Chondrocyte (in vitro differentiated cells): ENCODE results near the gene DMD. TPM values are rescaled to one million over a fixed set of nuclear protein-coding genes. Genes with fewer than 3 reads are reported as not detected.

ENCODE experiments used
- DNase-seq: peaks from one replicate; pipeline ENCODE4 v3.0.0; 2021; ENCODE audit warnings: mixed read lengths, low spot score
- H3K27ac Mint-ChIP-seq: one replicate; pipeline ENCODE4 v1.8.0; 2021; ENCODE audit warnings: mild to moderate bottlenecking, moderate library complexity, mixed read lengths; ENCODE audit not compliant: unreplicated experiment
- H3K27me3 Mint-ChIP-seq: 2 replicates; pipeline ENCODE4 v1.8.0; 2021; ENCODE audit warnings: low read depth, mixed read lengths
- H3K36me3 Mint-ChIP-seq: 2 replicates; pipeline ENCODE4 v1.8.0; 2021; ENCODE audit warnings: low read depth, mixed read lengths
- H3K4me1 Mint-ChIP-seq: 2 replicates; pipeline ENCODE4 v1.8.0; 2021; ENCODE audit warnings: low read depth, mild to moderate bottlenecking, mixed read lengths
- H3K4me3 Mint-ChIP-seq: one replicate; pipeline ENCODE4 v1.8.0; 2021; ENCODE audit warnings: mild to moderate bottlenecking, moderate library complexity, mixed read lengths; ENCODE audit not compliant: unreplicated experiment
- H3K9me3 Mint-ChIP-seq: 2 replicates; pipeline ENCODE4 v1.8.0; 2021; ENCODE audit warnings: low read depth, mixed read lengths
- total RNA-seq: library from RNA; stranded (reverse); gene quantifications from 3 replicates; pipeline ENCODE4 v1.2.1, GENCODE V29; 2021
- TF ChIP-seq, protein P1 (sequence below): fragments of 200-600 bp; sonication (generic); IDR thresholded peaks from 2 replicates; pipeline ENCODE4 v1.5.0; 2021; ENCODE audit warnings: antibody characterized with exemption, mild to moderate bottlenecking, moderate library complexity

DMD gene
- total RNA-seq, 1 donor from 2014 or later = 201 TPM

GRCh38 chrX:32572644-32573043, 638.7 kb downstream of the DMD start:
- peaks cover 3% of the 10 kb centered on the region for H3K36me3 Mint-ChIP-seq
- DNase-seq = no peak

GRCh38 chrX:32571579-32571978, 639.8 kb downstream of the DMD start:
- Mint-ChIP-seq H3K27me3 (no peaks in the 10 kb centered on the region), H3K27ac (no peak overlapping the region), H3K4me1 (peaks cover 3% of the 10 kb centered on the region), H3K36me3 (peaks cover 3% of the 10 kb centered on the region), H3K9me3 (peaks cover 8% of the 10 kb centered on the region), H3K4me3 (no peak overlapping the region)
- TF ChIP-seq, protein P1, sequence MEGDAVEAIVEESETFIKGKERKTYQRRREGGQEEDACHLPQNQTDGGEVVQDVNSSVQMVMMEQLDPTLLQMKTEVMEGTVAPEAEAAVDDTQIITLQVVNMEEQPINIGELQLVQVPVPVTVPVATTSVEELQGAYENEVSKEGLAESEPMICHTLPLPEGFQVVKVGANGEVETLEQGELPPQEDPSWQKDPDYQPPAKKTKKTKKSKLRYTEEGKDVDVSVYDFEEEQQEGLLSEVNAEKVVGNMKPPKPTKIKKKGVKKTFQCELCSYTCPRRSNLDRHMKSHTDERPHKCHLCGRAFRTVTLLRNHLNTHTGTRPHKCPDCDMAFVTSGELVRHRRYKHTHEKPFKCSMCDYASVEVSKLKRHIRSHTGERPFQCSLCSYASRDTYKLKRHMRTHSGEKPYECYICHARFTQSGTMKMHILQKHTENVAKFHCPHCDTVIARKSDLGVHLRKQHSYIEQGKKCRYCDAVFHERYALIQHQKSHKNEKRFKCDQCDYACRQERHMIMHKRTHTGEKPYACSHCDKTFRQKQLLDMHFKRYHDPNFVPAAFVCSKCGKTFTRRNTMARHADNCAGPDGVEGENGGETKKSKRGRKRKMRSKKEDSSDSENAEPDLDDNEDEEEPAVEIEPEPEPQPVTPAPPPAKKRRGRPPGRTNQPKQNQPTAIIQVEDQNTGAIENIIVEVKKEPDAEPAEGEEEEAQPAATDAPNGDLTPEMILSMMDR = no peak
- no peak for DNase-seq

More at GRCh38 chrX:32572644-32573043, 638.7 kb downstream of the DMD start:
- TF ChIP-seq, protein P1 = no peak
- H3K27ac Mint-ChIP-seq = no peak overlapping the region
- no peak overlapping the region for H3K4me3 Mint-ChIP-seq
- no peaks in the 10 kb centered on the region for H3K27me3 Mint-ChIP-seq
- peaks cover 8% of the 10 kb centered on the region for H3K9me3 Mint-ChIP-seq
- H3K4me1 Mint-ChIP-seq = peaks cover 3% of the 10 kb centered on the region

DNA sequence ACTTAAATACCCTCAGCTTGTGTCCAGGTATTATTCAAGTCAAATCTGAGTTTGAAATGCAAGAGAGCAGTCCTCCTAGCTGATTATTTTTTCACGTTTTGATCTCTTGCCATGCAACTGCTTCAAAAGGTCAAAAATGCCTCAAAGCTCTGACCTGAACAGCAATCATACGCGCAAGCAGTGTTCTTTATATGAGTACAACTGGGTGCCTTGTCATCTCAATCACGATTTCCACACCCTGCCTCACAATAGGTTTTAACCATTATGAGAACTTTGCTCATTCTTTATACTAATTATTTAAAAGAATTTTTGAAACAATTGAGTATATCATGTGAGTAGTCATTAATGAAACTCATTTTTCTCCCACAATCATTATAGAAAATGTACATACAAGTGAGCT, 649.1 kb downstream of the DMD start:
- H3K27ac Mint-ChIP-seq = no peak overlapping the region
- peaks cover 3% of the 10 kb centered on the region for H3K9me3 Mint-ChIP-seq
- H3K36me3 Mint-ChIP-seq = peaks cover 7% of the 10 kb centered on the region
- no peak overlapping the region for H3K4me3 Mint-ChIP-seq
- no peak for DNase-seq
- no peaks in the 10 kb centered on the region for H3K27me3 Mint-ChIP-seq
- TF ChIP-seq, protein P1 = no peak
- no peaks in the 10 kb centered on the region for H3K4me1 Mint-ChIP-seq

- Mint-ChIP-seq H3K4me1 (no peaks in the 10 kb centered on the region), H3K27me3 (no peaks in the 10 kb centered on the region), H3K36me3 (peaks cover 3% of the 10 kb centered on the region), H3K9me3 (no peaks in the 10 kb centered on the region), H3K4me3 (no peak overlapping the region), H3K27ac (no peak overlapping the region)
- TF ChIP-seq, protein P1 = no peak
- DNase-seq = no peak
Observed at GRCh38 chrX:32545101-32545500, 666.2 kb downstream of the DMD start.

GRCh38 chrX:32538554-32538953, 672.8 kb downstream of the DMD start:
- Mint-ChIP-seq H3K27ac (no peak overlapping the region), H3K4me1 (no peaks in the 10 kb centered on the region), H3K36me3 (peaks cover 2% of the 10 kb centered on the region), H3K4me3 (no peak overlapping the region), H3K27me3 (no peaks in the 10 kb centered on the region), H3K9me3 (no peaks in the 10 kb centered on the region)
- TF ChIP-seq, protein P1 = no peak
- DNase-seq = no peak
